GM19193 (cell line): ENCODE measurements around the gene CELSR1.

Experiments used
- POLR2A ChIP-seq: IDR thresholded peaks from 4 replicates; pipeline ENCODE4 v1.6.1; 2011; ENCODE audit not compliant: insufficient read depth, insufficient read length; ENCODE audit errors: extremely low read depth

The CELSR1 gene

DNA sequence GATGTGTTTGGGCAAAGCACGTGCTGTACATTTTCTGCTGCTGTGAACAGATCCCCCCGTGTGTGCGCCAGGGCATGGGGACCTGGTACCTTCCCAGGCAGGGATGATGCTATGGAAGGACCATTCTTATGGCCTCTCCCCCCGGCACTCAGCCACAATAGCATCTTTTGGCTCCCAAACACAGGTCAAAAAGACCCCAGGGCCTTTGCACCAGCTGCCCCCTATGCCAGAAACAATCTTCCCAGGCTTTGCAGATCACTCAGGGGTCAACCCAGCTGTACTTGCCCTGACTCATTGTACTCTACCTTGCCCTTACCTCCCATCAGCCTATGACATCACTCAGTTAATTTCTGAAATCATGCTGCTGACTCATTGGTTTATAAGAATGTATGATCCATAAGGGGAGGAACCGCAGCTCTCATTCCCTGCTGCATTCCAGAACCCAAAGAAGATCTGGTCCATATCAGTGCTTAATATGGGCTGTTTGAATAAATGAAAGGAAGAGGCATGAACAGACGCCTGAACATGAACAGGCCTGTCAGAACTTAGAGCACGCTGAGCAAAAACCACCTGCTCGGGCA, 100.7 kb downstream of the CELSR1 start:
- no peak for TF ChIP-seq POLR2A

DNA sequence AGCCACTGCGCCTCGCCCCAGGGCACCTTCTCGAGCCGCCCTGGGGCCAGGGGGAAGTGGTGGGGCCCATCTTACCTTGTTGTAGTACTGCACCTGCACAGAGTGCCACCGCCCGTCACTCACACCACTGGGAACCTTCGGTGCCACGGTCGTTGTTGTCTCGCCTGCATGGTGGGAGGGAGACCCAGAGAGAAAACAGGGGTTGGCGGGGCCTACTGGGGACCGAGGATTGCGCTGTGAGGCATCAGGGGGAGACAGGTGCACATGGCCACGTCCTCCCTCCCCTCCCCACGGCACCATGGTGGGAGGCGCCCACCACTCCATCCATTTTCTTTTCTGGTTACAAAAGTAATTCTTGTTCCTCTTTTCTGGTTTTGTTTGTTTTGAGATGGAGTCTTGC, 104.1 kb downstream of the CELSR1 start:
- peak; percentile 35 for TF ChIP-seq POLR2A

DNA sequence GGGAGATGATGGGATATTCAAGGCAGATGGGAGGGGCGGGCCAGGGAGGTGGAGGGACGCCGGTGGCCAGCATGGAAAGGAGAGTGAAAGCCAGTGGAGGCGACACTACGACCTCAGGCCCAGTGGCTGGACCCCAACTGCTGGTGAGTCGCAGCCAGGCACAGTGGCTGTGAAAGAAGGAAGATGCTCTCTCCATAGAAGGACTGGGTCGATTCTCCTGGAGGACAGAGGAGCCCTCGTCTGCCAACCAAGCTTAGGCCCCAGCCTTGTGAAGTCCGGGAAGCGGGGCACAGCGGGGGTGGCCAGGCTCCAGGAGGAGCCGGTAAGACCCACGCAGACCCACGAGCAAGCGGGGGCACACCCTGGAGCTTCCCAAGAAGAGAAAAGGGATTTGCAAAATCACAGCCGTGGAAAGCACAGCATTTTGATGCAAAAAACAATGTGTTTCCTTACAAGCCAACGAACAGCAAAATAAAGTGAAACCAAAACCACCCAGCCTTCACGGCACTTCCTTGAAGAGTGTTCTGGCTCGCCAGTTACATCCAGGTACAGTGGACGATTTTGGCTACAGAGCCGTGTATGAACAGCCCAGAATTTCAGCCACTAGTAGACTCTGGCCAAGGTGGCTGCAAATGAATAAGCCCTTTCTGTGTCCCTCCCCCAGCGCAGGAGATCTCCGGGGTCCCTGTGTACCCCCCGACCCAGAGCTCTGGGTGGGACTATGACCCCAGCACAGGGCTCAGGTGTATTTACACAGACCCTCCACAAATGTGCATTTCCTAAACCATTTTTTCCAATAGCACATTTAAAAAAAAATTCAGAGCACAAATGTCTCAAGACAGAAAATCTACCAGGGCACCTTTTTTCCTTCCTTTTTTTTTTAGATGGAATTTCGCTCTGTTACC, 105.0 kb downstream of the CELSR1 start:
- TF ChIP-seq POLR2A = peak; percentile 39

DNA sequence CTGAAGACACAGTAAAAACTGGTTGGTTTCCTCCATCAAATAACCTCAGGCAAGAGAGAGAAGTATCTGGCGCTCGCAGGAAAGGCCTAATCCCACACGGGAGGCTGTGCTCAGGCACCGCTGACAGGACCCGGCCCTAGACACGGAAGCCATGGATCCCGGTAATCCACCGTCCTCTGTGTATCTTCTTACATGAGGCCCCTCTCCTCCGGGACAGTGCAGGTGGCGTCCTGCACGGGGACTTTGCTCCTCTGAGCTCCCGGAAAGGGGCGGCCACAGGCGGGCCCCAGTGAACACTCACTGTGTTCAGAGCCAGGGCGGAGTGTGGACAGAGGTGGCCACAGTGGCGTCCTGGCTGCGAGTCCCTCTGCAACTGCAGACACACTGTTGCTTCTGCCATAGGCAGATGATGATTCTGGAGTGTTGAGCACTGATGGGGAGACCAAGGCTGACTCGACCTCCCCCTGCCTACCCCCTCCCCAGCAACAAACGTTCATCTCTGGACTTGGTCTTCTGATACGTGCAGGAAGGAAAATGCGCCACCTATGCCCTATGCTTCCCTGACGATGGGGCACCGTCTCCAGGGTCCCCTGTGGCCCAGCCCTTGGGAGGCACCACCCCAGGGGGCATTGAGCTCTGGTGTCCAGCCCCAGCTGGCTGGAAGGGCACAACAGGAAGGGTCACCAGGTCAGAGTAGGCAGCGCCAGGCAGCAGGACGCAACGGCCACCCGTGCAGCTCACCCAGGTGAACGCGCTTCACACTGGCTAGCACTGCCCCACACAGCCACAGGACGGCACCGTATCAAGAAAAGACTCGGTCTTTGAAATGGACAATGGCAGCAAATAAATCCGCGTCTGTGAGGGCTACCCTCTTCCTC, 106.2 kb downstream of the CELSR1 start:
- no peak for TF ChIP-seq POLR2A

DNA sequence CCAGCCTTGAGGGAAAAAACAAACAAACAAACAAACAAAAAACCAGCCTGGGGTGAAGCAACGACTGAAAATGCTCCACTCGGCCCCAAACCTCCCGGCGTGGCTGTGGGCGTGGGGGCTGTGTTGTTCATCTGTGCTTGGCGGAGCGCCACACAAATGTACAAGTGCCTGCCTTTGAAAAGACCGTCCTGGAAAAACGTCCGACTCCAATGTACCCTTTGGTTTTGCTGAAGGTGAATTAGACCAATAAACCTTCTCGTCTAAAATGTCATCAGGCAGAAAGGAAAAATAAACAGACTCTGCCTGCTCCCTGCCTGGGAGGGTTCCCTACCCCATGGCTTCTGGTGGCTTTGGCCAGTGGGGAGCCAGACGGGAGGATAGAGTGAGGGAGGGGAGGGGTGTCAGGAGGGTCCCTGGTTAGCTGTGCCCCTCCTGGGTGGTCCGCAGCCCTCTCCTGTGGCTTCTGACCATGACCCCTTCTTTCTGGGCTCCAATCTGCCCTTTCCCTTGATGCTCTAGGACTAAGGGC, 108.0 kb downstream of the CELSR1 start:
- TF ChIP-seq POLR2A = no peak

DNA sequence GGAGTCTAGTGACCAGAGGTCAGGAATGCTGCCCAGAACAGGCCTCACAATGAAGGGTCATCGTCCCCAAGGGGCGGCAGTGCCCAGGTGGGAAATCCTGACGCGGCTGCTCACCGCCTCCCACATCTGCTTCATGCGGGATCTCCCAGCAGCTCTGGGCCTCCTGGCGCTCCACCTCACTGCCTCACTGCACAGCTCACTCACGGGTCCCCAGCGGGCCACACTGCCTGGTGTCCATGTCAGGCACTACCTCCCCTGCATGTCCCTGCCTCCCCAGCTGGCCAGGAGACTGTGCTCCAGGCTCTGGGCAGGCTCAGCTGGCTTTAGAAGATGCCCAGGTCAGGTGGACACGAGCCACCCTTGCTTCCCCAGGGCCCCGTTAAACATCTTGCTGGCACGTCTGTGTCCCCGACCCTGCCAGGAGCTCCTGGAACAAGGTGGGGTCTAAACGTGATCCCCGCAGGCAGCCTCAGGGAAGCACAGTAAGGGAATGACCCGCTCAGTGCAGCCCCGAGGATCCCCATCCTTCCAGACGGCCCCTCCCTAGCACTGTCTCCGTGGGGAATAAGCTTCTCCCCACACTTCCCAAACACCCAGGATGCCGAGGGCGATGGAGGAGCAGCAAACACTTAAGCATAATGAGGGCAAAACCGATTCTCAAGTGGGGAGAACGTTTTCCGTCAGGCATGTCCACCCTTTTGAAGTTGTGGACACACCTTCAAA, 108.7 kb downstream of the CELSR1 start:
- no peak for TF ChIP-seq POLR2A

DNA sequence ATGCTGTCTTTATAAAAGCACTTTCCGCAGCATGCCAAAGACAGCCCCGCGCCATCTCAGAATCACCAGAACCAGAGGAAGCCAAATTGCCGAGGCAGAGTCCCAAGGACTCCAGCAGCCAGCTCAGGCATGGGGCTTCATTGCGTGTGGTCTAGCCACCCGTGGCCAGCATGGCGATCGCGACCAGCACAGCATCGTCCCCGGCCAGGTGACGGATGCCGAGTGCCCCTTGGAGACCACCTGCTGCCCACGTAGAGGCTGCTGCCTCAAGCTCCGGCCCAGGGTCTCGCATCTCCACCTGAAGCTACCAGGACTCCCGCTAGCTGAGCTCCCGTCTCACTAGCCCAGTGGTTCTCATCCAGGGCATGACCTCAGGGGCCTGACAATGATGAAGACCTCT, 109.2 kb downstream of the CELSR1 start:
- no peak for TF ChIP-seq POLR2A

DNA sequence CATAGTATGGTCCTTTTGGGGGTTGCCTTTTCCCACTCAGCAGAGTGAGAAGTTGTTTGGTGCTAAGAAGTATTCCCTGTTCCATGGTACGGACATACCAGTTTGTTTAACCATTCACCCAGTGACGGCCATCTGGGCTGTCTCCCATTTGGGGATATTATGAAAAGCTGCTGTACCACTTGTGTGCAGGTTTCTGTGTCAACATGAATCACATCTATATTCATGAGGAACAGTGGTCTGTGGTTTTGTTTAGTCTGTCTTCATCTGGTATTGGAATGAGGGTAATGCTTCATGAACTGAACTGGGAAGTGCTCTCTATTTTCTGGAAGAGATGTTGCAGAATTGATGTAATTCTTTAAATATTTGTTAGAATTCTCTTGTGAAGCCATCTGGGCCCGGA, 112.4 kb downstream of the CELSR1 start:
- no peak for TF ChIP-seq POLR2A

DNA sequence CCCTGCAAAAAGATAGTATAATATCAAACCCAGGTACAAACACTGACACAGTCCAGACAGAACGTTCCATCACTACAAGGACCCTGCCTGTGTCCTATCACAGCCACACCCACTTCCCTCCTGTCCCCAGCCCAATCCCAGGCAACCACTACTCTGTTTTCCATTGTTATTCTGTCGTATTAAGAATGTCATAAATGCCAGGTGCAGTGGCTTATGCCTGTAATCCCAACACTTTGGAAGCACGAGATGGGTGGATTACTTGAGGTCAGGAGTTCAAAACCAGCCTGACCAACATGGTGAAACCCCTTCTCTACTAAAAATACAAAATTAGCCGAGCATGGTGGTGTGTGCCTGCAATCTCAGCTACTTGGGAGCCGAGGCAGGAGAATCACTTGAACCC, 112.9 kb downstream of the CELSR1 start:
- TF ChIP-seq POLR2A = no peak

DNA sequence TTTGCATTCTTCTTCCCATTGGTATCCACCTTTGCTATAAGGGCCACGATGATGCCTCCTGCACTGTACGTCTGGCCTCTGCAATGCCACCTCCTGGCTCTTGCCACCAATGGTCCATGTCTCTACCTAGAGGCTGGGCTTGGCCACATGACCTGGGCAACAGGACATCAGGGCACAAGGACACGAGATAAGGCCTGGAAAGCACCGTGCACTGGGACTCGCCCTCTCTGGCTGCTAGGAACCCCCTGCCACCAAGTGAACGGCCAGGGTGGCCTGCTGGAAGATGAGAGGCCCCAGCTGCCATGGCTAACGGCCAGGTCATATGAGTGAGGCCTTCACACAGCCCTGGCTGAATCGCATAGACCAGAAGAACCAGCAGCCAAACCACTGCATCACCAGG, 114.5 kb downstream of the CELSR1 start:
- no peak for TF ChIP-seq POLR2A

DNA sequence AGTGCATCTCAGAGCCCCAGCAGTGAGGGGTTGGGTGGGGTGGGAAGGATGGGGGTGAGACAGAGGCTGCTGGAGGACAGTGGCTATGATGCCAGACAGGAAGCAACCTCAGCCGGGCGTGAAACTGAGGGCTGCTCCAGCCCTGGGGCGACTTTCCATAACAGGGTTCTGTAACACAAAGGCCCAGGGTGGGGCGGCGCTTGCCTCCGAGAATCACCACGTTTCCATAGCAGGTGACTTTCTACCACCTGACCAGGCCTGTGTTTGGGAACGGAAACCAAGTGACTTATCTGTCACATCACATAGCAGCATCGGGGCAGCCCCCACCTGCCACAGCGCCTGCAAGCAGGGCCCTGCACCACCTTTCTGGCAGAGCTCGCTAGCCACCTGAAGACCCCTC, 116.2 kb downstream of the CELSR1 start:
- no peak for TF ChIP-seq POLR2A

DNA sequence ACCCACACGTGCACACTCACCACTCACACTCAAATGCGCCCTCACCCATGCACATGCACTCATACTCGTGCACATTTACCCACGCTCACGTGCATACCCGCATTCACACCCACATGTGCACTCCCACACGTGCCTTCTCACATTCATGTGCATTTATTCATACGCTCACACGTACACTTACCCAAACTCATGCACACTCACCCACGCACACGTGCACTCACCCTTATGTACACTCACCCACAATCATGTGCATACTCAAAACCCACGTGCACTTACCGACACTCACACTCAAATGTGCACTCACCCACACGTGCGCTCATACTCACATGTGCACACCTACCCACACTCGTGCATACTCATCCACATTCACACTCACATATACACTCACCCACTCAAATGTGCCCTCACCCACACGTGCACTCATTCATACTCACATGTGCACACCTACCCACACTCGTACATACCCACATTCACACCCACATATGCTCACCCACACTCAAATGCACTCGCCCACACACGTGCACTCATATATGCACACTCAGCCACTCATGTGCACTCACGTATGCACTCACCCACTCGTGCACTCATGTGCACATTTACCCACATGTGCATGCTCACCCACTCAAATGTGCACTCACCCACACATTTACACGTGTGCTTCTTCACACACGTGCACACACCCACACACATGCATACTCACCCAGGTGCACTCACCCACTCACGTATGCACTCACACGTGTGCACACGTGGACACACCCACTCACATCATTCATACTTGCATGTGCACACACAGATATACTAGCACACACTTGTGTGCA, 117.5 kb downstream of the CELSR1 start:
- no peak for TF ChIP-seq POLR2A

DNA sequence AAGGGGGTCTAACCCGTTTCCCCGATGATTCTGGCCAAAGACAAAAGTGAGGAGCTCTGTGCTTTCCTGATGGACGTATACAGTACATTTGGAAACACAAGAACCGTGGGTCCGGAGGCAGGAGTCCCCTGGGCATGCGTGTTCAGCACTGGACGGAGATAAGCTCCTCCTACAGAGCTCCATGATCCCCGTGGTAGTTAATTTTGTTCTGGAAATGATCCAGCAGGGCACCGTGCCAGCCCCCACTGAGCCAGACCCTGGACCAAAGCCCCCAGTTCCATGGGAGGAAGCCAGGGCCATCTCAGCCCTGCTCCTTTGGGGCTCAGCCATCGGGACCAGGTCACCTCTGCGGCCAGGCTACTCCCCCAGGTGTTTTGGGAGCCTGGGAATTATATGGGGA, 118.6 kb downstream of the CELSR1 start:
- no peak for TF ChIP-seq POLR2A

DNA sequence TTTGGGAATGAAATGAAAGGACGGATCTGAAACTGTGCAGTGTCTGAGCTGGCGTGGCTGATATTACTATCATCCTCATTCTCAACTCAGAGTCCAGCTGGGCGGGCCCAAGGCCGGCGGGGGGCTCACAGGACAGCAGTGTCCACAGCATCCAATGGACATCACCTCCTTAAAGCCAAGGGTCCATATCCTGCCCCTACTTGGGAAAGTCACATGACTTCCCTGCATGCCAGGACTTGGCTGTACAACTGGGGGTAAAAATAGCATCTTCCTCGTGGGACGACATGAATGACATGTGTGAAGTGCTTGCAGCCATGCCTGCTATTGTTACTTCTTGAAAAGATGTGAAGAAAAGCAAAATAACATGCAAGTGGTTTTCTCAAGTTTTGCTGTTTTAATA, 119.7 kb downstream of the CELSR1 start:
- TF ChIP-seq POLR2A = no peak
